RWPE2 (cell line): ENCODE measurements around the gene PLEKHD1.

Source experiments
- ATAC-seq: fragments of 200-7000 bp; cut with Tn5 transposase; 3 replicates; pipeline ENCODE4 v1.9.1; 2021; ENCODE audit warnings: low read depth
- DNase-seq: peaks from one replicate; pipeline ENCODE4 v3.0.0-alpha.2; 2020; ENCODE audit warnings: low spot score
- H3K27ac ChIP-seq: fragments of 450-650 bp; 2 replicates; pipeline ENCODE4 v1.5.1; 2017; ENCODE audit warnings: mild to moderate bottlenecking; ENCODE audit not compliant: poor library complexity, severe bottlenecking
- H3K27me3 ChIP-seq: fragments of 250-450 bp; sonication (Bioruptor Pico); 2 replicates; pipeline ENCODE4 v1.5.1; 2021; ENCODE audit warnings: mild to moderate bottlenecking, moderate library complexity; ENCODE audit not compliant: insufficient read depth, poor library complexity, severe bottlenecking
- H3K36me3 ChIP-seq: fragments of 250-450 bp; sonication (Bioruptor Pico); 2 replicates; pipeline ENCODE4 v1.5.1; 2020; ENCODE audit warnings: low read depth, mild to moderate bottlenecking, moderate library complexity
- H3K4me1 ChIP-seq: fragments of 250-450 bp; sonication (Bioruptor Pico); 2 replicates; pipeline ENCODE4 v1.5.1; 2021; ENCODE audit warnings: mild to moderate bottlenecking, moderate library complexity; ENCODE audit not compliant: insufficient read depth, poor library complexity, severe bottlenecking
- H3K4me3 ChIP-seq: fragments of 250-450 bp; sonication (Bioruptor Pico); 2 replicates; pipeline ENCODE4 v1.5.1; 2021; ENCODE audit warnings: mild to moderate bottlenecking, moderate library complexity; ENCODE audit not compliant: severe bottlenecking
- H3K9me3 ChIP-seq: fragments of 250-450 bp; sonication (Bioruptor Pico); 2 replicates; pipeline ENCODE4 v1.5.1; 2021; ENCODE audit warnings: mild to moderate bottlenecking, moderate library complexity; ENCODE audit not compliant: severe bottlenecking
- CTCF ChIP-seq: fragments of 450-650 bp; IDR thresholded peaks from one replicate; pipeline ENCODE4 v1.5.1; 2017; ENCODE audit warnings: mild to moderate bottlenecking, moderate library complexity; ENCODE audit not compliant: poor library complexity, severe bottlenecking

Gene PLEKHD1

GRCh38 chr14:69536971-69537370 lies 52.4 kb downstream of the PLEKHD1 start:
- Histone ChIP-seq H3K9me3 (no peaks in the 10 kb centered on the region), H3K4me1 (no peaks in the 10 kb centered on the region), H3K4me3 (no peak overlapping the region), H3K27me3 (no peaks in the 10 kb centered on the region), H3K36me3 (no peaks in the 10 kb centered on the region), H3K27ac (no peak overlapping the region)
- no peak for ATAC-seq
- DNase-seq, result no peak
- TF ChIP-seq CTCF, result no peak

GRCh38 chr14:69537900-69538299 lies 53.4 kb downstream of the PLEKHD1 start:
- H3K4me1 ChIP-seq, result no peaks in the 10 kb centered on the region
- no peak for ATAC-seq
- TF ChIP-seq CTCF, result no peak
- no peak for DNase-seq
- H3K36me3 ChIP-seq, result no peaks in the 10 kb centered on the region
- H3K27ac ChIP-seq, result no peak overlapping the region
- H3K27me3 ChIP-seq, result no peaks in the 10 kb centered on the region
- H3K9me3 ChIP-seq, result no peaks in the 10 kb centered on the region
- no peak overlapping the region for H3K4me3 ChIP-seq

GRCh38 chr14:69538766-69539165 lies 54.2 kb downstream of the PLEKHD1 start:
- Histone ChIP-seq H3K9me3 (no peaks in the 10 kb centered on the region), H3K27ac (no peak overlapping the region), H3K4me1 (peaks cover 4% of the 10 kb centered on the region), H3K36me3 (no peaks in the 10 kb centered on the region), H3K27me3 (no peaks in the 10 kb centered on the region), H3K4me3 (no peak overlapping the region)
- DNase-seq (no peak), ATAC-seq (no peak)
- TF ChIP-seq CTCF, result no peak

GRCh38 chr14:69539631-69540410 lies 55.3 kb downstream of the PLEKHD1 start:
- H3K4me1 ChIP-seq, result peaks cover 4% of the 10 kb centered on the region
- H3K9me3 ChIP-seq, result no peaks in the 10 kb centered on the region
- ATAC-seq (no peak), DNase-seq (no peak)
- no peak for TF ChIP-seq CTCF
- no peaks in the 10 kb centered on the region for H3K36me3 ChIP-seq
- no peak overlapping the region for H3K27ac ChIP-seq
- H3K4me3 ChIP-seq, result no peak overlapping the region
- no peaks in the 10 kb centered on the region for H3K27me3 ChIP-seq

GRCh38 chr14:69540654-69541335 lies 56.3 kb downstream of the PLEKHD1 start:
- H3K4me1 ChIP-seq, result peaks cover 4% of the 10 kb centered on the region
- H3K27me3 ChIP-seq, result no peaks in the 10 kb centered on the region
- no peaks in the 10 kb centered on the region for H3K36me3 ChIP-seq
- H3K27ac ChIP-seq, result no peak overlapping the region
- ATAC-seq (no peak), DNase-seq (no peak)
- H3K9me3 ChIP-seq, result no peaks in the 10 kb centered on the region
- no peak for TF ChIP-seq CTCF
- H3K4me3 ChIP-seq, result no peak overlapping the region
